Measurements from ENCODE around the gene DYTN. TPM values are rescaled to one million over a fixed set of nuclear protein-coding genes. Genes with fewer than 3 reads are reported as not detected.

Gene DYTN
- total and polyA plus RNA-seq, 9 donors: not detected

GRCh38 chr2:206756816-206757215, 38.6 kb upstream of the DYTN start:
- no peak for TF ChIP-seq POLR2A (IDR thresholded peaks at IDR 0.05)
- TF ChIP-seq CTCF (IDR thresholded peaks at IDR 0.05): no peak
- TF ChIP-seq EP300 (IDR thresholded peaks at IDR 0.05): no peak
- Histone ChIP-seq H3K27ac (no peak overlapping the region), H3K36me3 (no peaks in the 10 kb centered on the region), H3K27me3 (no peaks in the 10 kb centered on the region), H3K9me3 (no peaks in the 10 kb centered on the region), H3K4me1 (ENCODE audit: insufficient read depth) (no peaks in the 10 kb centered on the region), H3K4me3 (no peak overlapping the region)
- no peak for DNase-seq
- WGBS, 3 donors: 49 to 73% (median 52%) methylated on average over 1 of the region's 1 CpG
- intact Hi-C loops (cut with DNase I): no loop called here

GRCh38 chr2:206740800-206741199, 22.6 kb upstream of the DYTN start:
- TF ChIP-seq EP300 (IDR thresholded peaks at IDR 0.05) (no peak), CTCF (IDR thresholded peaks at IDR 0.05) (no peak), POLR2A (IDR thresholded peaks at IDR 0.05) (no peak)
- no peak overlapping the region for H3K4me3 ChIP-seq
- DNase-seq: no peak
- intact Hi-C loops (cut with DNase I): no loop called here
- 55 to 74% (median 65%) methylated on average over 2 of the region's 2 CpGs for WGBS, 3 donors
- H3K36me3 ChIP-seq: no peaks in the 10 kb centered on the region
- no peak overlapping the region for H3K27ac ChIP-seq
- no peaks in the 10 kb centered on the region for H3K9me3 ChIP-seq
- no peaks in the 10 kb centered on the region for H3K4me1 ChIP-seq (ENCODE audit: insufficient read depth)
- no peaks in the 10 kb centered on the region for H3K27me3 ChIP-seq

GRCh38 chr2:206739271-206739670, 21.1 kb upstream of the DYTN start:
- no peaks in the 10 kb centered on the region for H3K4me1 ChIP-seq (ENCODE audit: insufficient read depth)
- TF ChIP-seq EP300 (IDR thresholded peaks at IDR 0.05) (no peak), POLR2A (IDR thresholded peaks at IDR 0.05) (no peak), CTCF (IDR thresholded peaks at IDR 0.05) (no peak)
- no peaks in the 10 kb centered on the region for H3K36me3 ChIP-seq
- no peaks in the 10 kb centered on the region for H3K9me3 ChIP-seq
- no peaks in the 10 kb centered on the region for H3K27me3 ChIP-seq
- intact Hi-C loops (cut with DNase I): no loop called here
- 60 to 72% (median 71%) methylated on average over 2 of the region's 2 CpGs for WGBS, 3 donors
- no peak overlapping the region for H3K4me3 ChIP-seq
- no peak for DNase-seq
- no peak overlapping the region for H3K27ac ChIP-seq

GRCh38 chr2:206736935-206737334, 18.7 kb upstream of the DYTN start:
- no peak for TF ChIP-seq CTCF (IDR thresholded peaks at IDR 0.05)
- TF ChIP-seq EP300 (IDR thresholded peaks at IDR 0.05): no peak
- TF ChIP-seq POLR2A (IDR thresholded peaks at IDR 0.05): no peak
- H3K27me3 ChIP-seq: no peaks in the 10 kb centered on the region
- intact Hi-C loops (cut with DNase I): no loop called here
- DNase-seq: no peak
- H3K36me3 ChIP-seq: no peaks in the 10 kb centered on the region
- H3K4me3 ChIP-seq: no peak overlapping the region
- no peak overlapping the region for H3K27ac ChIP-seq
- no peaks in the 10 kb centered on the region for H3K4me1 ChIP-seq (ENCODE audit: insufficient read depth)
- 88 to 96% (median 94%) methylated on average over 5 of the region's 5 CpGs for WGBS, 3 donors
- H3K9me3 ChIP-seq: no peaks in the 10 kb centered on the region

DNA sequence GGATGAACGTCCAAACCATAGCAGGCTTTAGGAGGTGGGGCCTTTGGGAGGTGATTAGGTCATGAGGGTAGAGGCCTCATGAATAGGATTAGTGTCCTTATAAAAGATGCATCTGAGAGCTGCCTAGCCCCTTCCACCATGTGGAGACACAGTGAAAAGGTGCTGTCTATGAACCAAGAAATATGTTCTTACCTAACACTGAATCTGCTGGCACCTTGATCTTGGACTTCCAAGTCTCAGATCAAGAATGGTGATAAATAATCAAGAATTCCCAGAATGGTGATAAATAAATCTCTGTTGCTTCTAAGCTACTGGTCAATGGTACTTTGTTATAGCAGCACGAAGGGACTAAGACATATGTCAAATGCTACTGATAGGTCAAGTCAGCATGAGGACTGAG, 15.1 kb upstream of the DYTN start:
- Histone ChIP-seq H3K27ac (no peak overlapping the region), H3K4me1 (ENCODE audit: insufficient read depth) (no peaks in the 10 kb centered on the region), H3K27me3 (no peaks in the 10 kb centered on the region), H3K9me3 (no peaks in the 10 kb centered on the region), H3K36me3 (no peaks in the 10 kb centered on the region), H3K4me3 (no peak overlapping the region)
- no peak for TF ChIP-seq CTCF (IDR thresholded peaks at IDR 0.05)
- TF ChIP-seq EP300 (IDR thresholded peaks at IDR 0.05): no peak
- no peak for TF ChIP-seq POLR2A (IDR thresholded peaks at IDR 0.05)
- intact Hi-C loops (cut with DNase I): no loop called here
- WGBS, 3 donors: 67 to 83% (median 71%) methylated on average over 2 of the region's 2 CpGs
- DNase-seq: no peak
